Neural crest cell (in vitro differentiated cells): Measurements from ENCODE around the gene PTPRG. TPM values are rescaled to one million over a fixed set of nuclear protein-coding genes. Genes with fewer than 3 reads are reported as not detected.

ENCODE experiments used
- DNase-seq: peaks from one replicate; pipeline ENCODE4 v3.0.0; 2021; ENCODE audit warnings: low read depth, mixed read lengths, low spot score
- H3K27ac Mint-ChIP-seq: one replicate; pipeline ENCODE4 v1.8.0; 2021; ENCODE audit warnings: mild to moderate bottlenecking, mixed read lengths; ENCODE audit not compliant: unreplicated experiment
- H3K27me3 Mint-ChIP-seq: 2 replicates; pipeline ENCODE4 v1.8.0; 2021; ENCODE audit warnings: low read depth, mild to moderate bottlenecking, mixed read lengths
- H3K36me3 Mint-ChIP-seq: 2 replicates; pipeline ENCODE4 v1.8.0; 2021; ENCODE audit warnings: low read depth, mild to moderate bottlenecking, mixed read lengths
- H3K4me1 Mint-ChIP-seq: 2 replicates; pipeline ENCODE4 v1.8.0; 2021; ENCODE audit warnings: mixed read lengths
- H3K4me3 Mint-ChIP-seq: one replicate; pipeline ENCODE4 v1.8.0; 2021; ENCODE audit warnings: mild to moderate bottlenecking, mixed read lengths
- H3K9me3 Mint-ChIP-seq: 2 replicates; pipeline ENCODE4 v1.8.0; 2021; ENCODE audit warnings: mixed read lengths
- total RNA-seq: library from RNA; stranded (reverse); gene quantifications from 2 replicates; pipeline ENCODE4 v1.2.1, GENCODE V29; 2021
- TF ChIP-seq, protein P1 (sequence below): fragments of 200-600 bp; sonication (generic); conservative IDR thresholded peaks from 2 replicates; pipeline ENCODE4 v1.5.0; 2021; ENCODE audit warnings: antibody characterized with exemption, mild to moderate bottlenecking

The PTPRG gene
- total RNA-seq, 1 donor from 2014 or later = 41.2 TPM

GRCh38 chr3:61793056-61793455 lies 231.7 kb downstream of the PTPRG start:
- Mint-ChIP-seq H3K36me3 (no peaks in the 10 kb centered on the region), H3K9me3 (no peaks in the 10 kb centered on the region), H3K27me3 (no peaks in the 10 kb centered on the region), H3K4me1 (peaks cover 19% of the 10 kb centered on the region), H3K27ac (peak overlapping the region; percentile 45), H3K4me3 (no peak overlapping the region)
- TF ChIP-seq, protein P1, sequence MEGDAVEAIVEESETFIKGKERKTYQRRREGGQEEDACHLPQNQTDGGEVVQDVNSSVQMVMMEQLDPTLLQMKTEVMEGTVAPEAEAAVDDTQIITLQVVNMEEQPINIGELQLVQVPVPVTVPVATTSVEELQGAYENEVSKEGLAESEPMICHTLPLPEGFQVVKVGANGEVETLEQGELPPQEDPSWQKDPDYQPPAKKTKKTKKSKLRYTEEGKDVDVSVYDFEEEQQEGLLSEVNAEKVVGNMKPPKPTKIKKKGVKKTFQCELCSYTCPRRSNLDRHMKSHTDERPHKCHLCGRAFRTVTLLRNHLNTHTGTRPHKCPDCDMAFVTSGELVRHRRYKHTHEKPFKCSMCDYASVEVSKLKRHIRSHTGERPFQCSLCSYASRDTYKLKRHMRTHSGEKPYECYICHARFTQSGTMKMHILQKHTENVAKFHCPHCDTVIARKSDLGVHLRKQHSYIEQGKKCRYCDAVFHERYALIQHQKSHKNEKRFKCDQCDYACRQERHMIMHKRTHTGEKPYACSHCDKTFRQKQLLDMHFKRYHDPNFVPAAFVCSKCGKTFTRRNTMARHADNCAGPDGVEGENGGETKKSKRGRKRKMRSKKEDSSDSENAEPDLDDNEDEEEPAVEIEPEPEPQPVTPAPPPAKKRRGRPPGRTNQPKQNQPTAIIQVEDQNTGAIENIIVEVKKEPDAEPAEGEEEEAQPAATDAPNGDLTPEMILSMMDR = no peak
- DNase-seq = no peak

DNA sequence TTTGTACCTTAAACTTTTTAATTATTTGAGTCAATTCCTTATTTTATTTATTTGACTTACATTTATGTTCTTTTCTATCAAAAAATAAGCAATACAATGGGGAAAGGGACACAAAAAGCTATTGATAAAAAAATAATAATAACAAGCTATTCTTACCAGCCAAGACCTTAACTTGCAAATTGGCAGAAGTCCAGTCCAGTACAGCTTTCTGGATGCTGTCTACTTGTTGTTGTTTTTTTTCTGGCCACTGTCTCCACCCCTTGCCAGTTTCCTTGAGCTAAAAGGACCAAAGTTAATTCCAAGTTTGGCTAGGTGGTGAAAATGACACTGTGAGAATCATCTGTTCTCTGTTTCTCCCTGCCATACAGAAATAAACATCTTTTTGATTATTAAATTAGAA lies 232.2 kb downstream of the PTPRG start:
- Mint-ChIP-seq H3K9me3 (no peaks in the 10 kb centered on the region), H3K4me1 (peaks cover 19% of the 10 kb centered on the region), H3K27me3 (no peaks in the 10 kb centered on the region), H3K36me3 (no peaks in the 10 kb centered on the region), H3K27ac (no peak overlapping the region), H3K4me3 (no peak overlapping the region)
- TF ChIP-seq, protein P1 = no peak
- no peak for DNase-seq

DNA sequence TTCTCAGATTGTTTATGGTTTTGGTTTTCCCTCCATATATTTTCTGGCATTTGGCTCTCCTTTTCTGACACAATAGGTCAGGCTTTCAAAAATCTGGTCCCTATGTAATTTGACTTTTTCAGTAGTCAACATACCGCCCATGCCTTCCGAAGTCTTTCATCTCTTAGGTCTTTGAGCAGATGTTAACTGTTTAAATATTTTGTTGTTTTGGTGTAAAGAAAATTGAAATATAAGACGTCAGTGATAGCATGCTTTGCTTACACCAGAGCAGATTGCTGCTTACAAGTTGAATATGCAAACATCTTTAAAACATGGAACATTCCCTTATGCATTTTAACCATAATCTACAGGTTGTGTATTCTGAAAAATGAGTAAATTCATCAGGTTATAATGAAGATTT lies 233.0 kb downstream of the PTPRG start:
- Mint-ChIP-seq H3K4me1 (peaks cover 19% of the 10 kb centered on the region), H3K4me3 (no peak overlapping the region), H3K27me3 (no peaks in the 10 kb centered on the region), H3K9me3 (no peaks in the 10 kb centered on the region), H3K27ac (no peak overlapping the region), H3K36me3 (no peaks in the 10 kb centered on the region)
- TF ChIP-seq, protein P1 = no peak
- DNase-seq = no peak

- Mint-ChIP-seq H3K4me3 (no peak overlapping the region), H3K27ac (no peak overlapping the region), H3K36me3 (peaks cover under 1% of the 10 kb centered on the region), H3K4me1 (peaks cover 19% of the 10 kb centered on the region), H3K9me3 (no peaks in the 10 kb centered on the region), H3K27me3 (no peaks in the 10 kb centered on the region)
- TF ChIP-seq, protein P1 = no peak
- DNase-seq = no peak
Observed at GRCh38 chr3:61794961-61795360, 233.6 kb downstream of the PTPRG start.

GRCh38 chr3:61796088-61796680 lies 234.8 kb downstream of the PTPRG start:
- no peak for DNase-seq

More at GRCh38 chr3:61796088-61796680, 234.8 kb downstream of the PTPRG start:
- no peaks in the 10 kb centered on the region for H3K27me3 Mint-ChIP-seq
- H3K27ac Mint-ChIP-seq = no peak overlapping the region
- peaks cover 2% of the 10 kb centered on the region for H3K36me3 Mint-ChIP-seq
- no peak overlapping the region for H3K4me3 Mint-ChIP-seq
- H3K9me3 Mint-ChIP-seq = no peaks in the 10 kb centered on the region
- peaks cover 19% of the 10 kb centered on the region for H3K4me1 Mint-ChIP-seq
- TF ChIP-seq, protein P1 = no peak
